ES-I3 (cell line): ENCODE results near the gene RRM1.
"Not testable (repeated sequence)": the region's sequence is repeated elsewhere in the genome, so short reads cannot be mapped to it uniquely, and the experiment has no call there.

ENCODE experiments used
- H3K36me3 ChIP-seq: 2 replicates; pipeline ENCODE4 v1.6.1; 2013; ENCODE audit warnings: mild to moderate bottlenecking, low read length, control low read depth, moderate library complexity; ENCODE audit not compliant: insufficient read depth
- H3K4me1 ChIP-seq: 2 replicates; pipeline ENCODE4 v1.6.1; 2013; ENCODE audit warnings: mild to moderate bottlenecking, control low read depth, low read length; ENCODE audit not compliant: insufficient read depth
- H3K9ac ChIP-seq: 2 replicates; pipeline ENCODE4 v1.6.1; 2013; ENCODE audit warnings: low read depth, mild to moderate bottlenecking, low read length, moderate library complexity
- H3K9me3 ChIP-seq: 2 replicates; pipeline ENCODE4 v1.6.1; 2013; ENCODE audit warnings: mild to moderate bottlenecking, low read length, moderate library complexity; ENCODE audit not compliant: control insufficient read depth, insufficient read depth

Gene RRM1

GRCh38 chr11:4092026-4092425 is 2.6 kb upstream of the RRM1 start:
- H3K36me3 ChIP-seq: peaks cover under 1% of the 10 kb centered on the region; the same call in 1 of the 2 replicates
- H3K9me3 ChIP-seq: no peaks in the 10 kb centered on the region
- peaks cover 9% of the 10 kb centered on the region for H3K4me1 ChIP-seq
- H3K9ac ChIP-seq: no peak overlapping the region

DNA sequence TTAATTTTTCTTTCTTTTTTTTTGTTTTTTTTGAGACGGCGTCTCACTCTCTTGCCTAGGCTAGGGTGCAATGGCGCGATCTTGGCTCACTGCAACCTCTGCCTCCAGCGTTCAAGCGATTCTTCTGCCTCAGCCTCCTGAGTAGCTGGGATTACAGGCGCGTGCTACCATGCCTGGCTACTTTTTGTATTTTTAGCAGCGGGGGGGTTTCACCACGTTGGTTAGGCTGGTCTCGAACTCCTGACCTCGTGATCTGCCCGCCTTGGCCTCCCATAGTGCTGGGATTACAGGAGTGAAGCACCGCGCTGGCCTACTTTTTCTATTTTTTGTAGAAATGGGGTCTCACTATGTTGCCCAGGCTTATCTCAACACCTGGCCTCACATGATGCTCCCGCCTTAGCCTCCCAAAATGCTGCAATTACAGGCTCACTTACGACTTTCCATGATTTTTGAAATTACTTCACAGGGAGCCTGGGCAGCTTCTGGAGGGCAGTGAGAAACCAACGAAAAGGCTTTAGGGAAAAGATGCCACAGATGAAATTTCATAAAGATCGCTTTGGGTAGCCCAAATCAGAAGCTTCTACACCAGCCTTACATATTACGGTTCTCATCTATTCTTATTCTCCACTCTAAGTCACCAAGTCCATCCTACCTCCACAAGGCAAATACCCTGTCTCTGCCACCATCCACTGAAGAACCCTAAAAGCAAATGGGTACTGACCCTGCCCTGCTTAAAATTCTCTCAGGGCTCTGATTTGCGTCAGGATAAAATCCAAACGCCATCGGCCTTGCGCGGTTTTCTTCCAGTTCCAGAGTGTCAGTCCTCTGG is 866 bp upstream of the RRM1 start:
- Histone ChIP-seq H3K36me3 (no peaks in the 10 kb centered on the region), H3K4me1 (no peaks in the 10 kb centered on the region)

DNA sequence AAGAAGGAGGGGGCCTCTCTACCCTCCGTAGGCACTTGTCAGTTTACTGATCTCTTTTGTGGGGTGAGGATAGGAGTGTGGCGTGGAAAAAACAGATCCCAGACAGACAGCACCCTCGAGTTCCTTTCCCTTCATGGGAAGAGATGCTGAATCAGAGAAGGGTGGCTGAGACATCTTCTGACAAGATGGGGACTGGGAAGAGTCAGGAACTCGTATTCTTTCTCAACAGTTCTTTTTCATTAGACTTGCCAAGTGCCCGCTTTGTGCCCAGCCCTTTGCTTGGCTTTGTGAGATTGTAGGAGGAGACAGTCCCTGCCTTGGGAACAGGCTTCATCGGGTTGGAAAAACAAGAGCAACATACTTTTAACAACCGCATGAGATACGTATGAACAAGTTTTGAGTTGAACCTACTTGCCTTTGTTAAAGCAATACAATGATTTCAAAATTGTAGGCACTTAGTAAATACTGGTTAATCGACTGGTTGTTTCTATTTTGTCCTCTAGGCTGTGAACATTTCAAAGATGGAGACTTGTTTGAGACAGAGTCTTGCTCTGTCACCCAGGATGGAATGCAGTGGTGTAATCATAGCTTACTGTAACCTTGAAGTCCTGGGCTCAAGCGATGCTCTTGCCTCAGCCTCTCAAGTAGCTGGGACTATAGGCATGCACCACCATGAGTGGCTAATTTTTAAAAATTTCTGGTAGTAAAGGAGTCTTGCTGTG is 1.1 kb downstream of the RRM1 start:
- H3K36me3 ChIP-seq: no peaks in the 10 kb centered on the region
- no peaks in the 10 kb centered on the region for H3K4me1 ChIP-seq
- H3K9me3 ChIP-seq: no peaks in the 10 kb centered on the region
- H3K9ac ChIP-seq: peak overlapping the region; percentile 75; the same call in 1 of the 2 replicates

More for the DNA sequence above, 866 bp upstream of the RRM1 start:
- H3K9me3 ChIP-seq: no peaks in the 10 kb centered on the region
- peak overlapping the region; percentile 75 for H3K9ac ChIP-seq

- no peaks in the 10 kb centered on the region for H3K4me1 ChIP-seq
- no peak overlapping the region for H3K9ac ChIP-seq
- H3K36me3 ChIP-seq: no peaks in the 10 kb centered on the region
- no peaks in the 10 kb centered on the region for H3K9me3 ChIP-seq
Observed at GRCh38 chr11:4098026-4098621, 3.5 kb downstream of the RRM1 start.

DNA sequence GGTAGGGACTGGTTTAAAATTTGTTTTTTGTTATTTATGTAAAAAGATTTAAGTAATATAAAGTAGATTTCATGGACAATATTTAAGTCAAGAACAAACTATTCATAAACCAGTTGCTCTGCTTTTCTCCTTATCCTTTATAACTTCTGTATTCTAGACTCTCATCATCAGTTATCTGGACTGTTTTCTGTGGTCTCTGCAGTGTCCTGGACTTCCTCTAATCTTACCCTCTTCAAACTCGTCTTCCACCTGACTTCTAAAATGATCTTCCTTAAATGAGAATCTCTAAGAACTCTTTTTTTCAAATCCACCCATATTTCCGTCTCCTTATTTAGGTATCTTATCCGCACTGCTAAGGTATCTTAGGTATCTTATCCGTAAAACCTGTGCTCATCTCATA is 8.1 kb downstream of the RRM1 start:
- Histone ChIP-seq H3K4me1 (no peaks in the 10 kb centered on the region), H3K9me3 (no peaks in the 10 kb centered on the region), H3K9ac (no peak overlapping the region), H3K36me3 (peaks cover 6% of the 10 kb centered on the region)

GRCh38 chr11:4103269-4103668 is 8.7 kb downstream of the RRM1 start:
- peaks cover 6% of the 10 kb centered on the region for H3K36me3 ChIP-seq
- H3K9me3 ChIP-seq: no peaks in the 10 kb centered on the region
- H3K9ac ChIP-seq: no peak overlapping the region
- no peaks in the 10 kb centered on the region for H3K4me1 ChIP-seq

- Histone ChIP-seq H3K4me1 (no peaks in the 10 kb centered on the region), H3K9me3 (no peaks in the 10 kb centered on the region), H3K9ac (no peak overlapping the region), H3K36me3 (peaks cover 6% of the 10 kb centered on the region)
Observed at GRCh38 chr11:4105916-4106315, 11.3 kb downstream of the RRM1 start.

- no peaks in the 10 kb centered on the region for H3K4me1 ChIP-seq
- no peaks in the 10 kb centered on the region for H3K9me3 ChIP-seq
- H3K9ac ChIP-seq: no peak overlapping the region
- peaks cover 3% of the 10 kb centered on the region; the same call in 1 of the 2 replicates for H3K36me3 ChIP-seq
Observed at GRCh38 chr11:4111834-4112233, 17.2 kb downstream of the RRM1 start.

GRCh38 chr11:4115128-4115527 is 20.5 kb downstream of the RRM1 start:
- H3K4me1 ChIP-seq: no peaks in the 10 kb centered on the region
- H3K36me3 ChIP-seq: 0 out of 2 replicates have a peak, but pooled peaks cover 3% of the 10 kb centered on the region
- H3K9me3 ChIP-seq: no peaks in the 10 kb centered on the region
- no peak overlapping the region for H3K9ac ChIP-seq

GRCh38 chr11:4118107-4118506 is 23.5 kb downstream of the RRM1 start:
- H3K9ac ChIP-seq: no peak overlapping the region
- H3K36me3 ChIP-seq: peaks cover under 1% of the 10 kb centered on the region; the same call in 1 of the 2 replicates
- H3K9me3 ChIP-seq: no peaks in the 10 kb centered on the region
- no peaks in the 10 kb centered on the region for H3K4me1 ChIP-seq

DNA sequence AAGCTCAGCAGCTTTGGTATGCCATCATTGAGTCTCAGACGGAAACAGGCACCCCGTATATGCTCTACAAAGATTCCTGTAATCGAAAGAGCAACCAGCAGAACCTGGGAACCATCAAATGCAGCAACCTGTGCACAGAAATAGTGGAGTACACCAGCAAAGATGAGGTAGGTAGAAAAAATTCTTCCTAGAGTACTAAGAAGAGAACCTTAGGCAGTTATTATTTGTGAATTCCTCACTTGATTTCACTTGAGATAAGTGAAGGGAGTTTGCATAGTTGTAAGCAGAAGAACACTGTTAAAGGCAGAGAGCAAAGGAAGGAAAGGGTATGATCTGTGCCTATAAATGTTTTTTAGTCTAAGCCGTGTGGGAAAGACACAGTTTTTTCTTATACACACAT is 28.6 kb downstream of the RRM1 start:
- no peaks in the 10 kb centered on the region for H3K4me1 ChIP-seq
- peaks cover 16% of the 10 kb centered on the region for H3K36me3 ChIP-seq

DNA sequence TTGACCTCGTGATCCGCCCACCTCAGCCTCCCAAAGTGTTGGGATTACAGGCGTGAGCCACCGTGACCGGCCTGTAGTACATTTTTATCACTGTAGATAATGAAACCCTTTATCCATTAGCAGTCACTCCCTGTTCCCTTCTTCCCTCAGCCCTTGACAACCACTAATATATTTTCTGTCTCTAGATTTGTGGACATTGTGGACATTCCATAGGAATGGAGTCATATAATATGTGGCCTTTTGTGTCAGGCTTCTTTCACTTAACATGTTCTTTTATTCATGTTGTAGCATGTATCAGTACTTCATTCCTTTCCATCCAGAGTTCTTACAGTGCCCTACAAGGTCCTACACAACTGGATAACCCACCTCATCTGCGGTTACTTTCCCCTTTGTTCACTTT is 30.5 kb downstream of the RRM1 start:
- no peaks in the 10 kb centered on the region for H3K4me1 ChIP-seq
- peaks cover 16% of the 10 kb centered on the region for H3K36me3 ChIP-seq
- no peaks in the 10 kb centered on the region for H3K9me3 ChIP-seq
- H3K9ac ChIP-seq: no peak overlapping the region

More for the DNA sequence above, 28.6 kb downstream of the RRM1 start:
- H3K9ac ChIP-seq: no peak overlapping the region
- no peaks in the 10 kb centered on the region for H3K9me3 ChIP-seq

DNA sequence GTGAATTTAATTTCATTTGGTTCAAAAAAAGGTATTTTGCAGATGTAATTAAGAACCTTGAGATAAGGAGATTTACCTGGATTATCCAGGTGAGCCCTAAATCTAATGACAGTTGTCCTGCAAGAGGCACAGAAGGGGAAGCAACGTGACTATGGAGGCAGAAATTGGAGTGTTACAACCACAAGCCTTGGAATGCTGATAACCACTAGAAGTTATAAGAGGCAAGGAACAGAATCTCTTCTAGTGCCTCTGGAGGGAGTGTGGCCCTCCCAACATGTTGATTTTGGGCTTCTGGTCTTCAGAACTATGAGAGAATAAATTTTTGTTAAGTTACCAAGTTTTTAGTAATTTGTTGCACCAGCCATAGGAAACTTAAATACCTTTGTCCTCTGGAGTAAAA is 32.8 kb downstream of the RRM1 start:
- Histone ChIP-seq H3K9ac (no peak overlapping the region), H3K36me3 (peaks cover 21% of the 10 kb centered on the region), H3K4me1 (no peaks in the 10 kb centered on the region), H3K9me3 (no peaks in the 10 kb centered on the region)

DNA sequence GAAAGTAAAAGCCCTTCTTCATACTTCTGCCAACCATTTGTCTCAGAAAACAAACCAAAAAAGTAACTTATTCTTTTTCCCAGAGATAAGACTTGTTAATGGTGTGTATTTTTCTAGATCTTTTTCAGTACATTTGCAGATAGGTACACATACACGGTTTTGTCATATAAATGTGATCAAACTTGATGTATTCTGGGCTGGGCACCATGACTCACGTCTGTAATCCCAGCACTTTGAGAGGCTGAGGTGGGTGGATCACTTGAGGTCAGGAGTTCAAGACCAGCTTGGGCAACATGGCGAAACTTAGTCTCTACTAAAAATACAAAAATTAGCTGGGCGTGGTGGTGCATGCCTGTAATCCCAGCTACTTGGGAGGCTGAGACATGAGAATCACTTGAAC is 35.6 kb downstream of the RRM1 start:
- not testable (repeated sequence) for H3K9ac ChIP-seq, H3K9me3 ChIP-seq, H3K4me1 ChIP-seq
- H3K36me3 ChIP-seq: peaks cover 12% of the 10 kb centered on the region
